NK-92 treated with Interleukin-12 subunit alpha and Interleukin-12 subunit beta, amount 100 ng/mL, for 24 hours (cell line): Measurements from ENCODE around the gene GPATCH2L.

Source experiments
- DNase-seq: peaks from one replicate; lab custom pipeline; 2025; lab: John Stamatoyannopoulos, UW

GPATCH2L gene

DNA sequence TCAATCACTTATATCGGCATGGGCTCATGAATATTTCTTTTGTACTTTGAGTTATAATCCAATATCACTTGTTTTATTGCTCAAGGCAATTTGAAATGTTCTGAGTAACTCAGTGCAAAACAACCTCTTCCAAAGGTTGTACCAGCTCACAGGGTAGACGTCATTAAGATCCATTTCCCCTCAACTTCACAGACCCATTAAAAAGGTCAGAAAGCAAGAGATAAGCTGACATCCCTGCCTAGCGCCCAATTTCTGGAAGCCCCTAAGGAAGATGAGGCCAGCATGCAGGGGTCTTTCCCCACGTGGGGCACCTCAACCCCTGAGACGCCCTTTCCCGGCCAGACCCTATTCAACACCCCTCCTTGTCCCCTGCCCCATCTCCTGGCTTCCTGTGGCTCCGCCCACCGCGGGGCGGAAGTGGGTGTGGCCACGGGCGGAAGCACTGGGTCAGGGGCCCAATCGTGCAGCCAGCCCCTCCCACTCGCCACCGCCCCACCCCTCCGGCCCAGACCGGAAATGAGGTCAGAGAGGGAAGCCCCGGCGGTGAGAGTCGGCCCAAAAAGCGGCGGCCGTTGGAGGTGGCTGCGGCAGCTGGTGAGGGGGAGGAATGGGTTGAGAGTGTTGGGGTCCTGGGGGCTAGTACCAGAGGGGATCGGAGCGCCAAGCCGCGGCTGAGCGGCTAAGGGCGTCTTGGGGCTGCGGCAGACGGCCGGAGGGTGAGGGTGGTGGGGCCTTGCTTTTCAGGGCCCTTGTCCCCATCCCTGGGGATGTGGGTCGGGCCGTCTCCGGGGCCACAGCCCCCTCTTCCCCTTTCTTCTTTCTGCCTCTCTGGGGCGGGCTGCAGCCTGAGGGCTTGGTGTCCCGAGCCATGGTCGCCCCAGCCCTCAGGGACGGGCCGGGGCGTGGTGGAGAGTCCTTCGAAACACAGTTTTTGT lies at the start of gene GPATCH2L:
Gene GPATCH2L, plus strand, starts transcription at position 525 of the 935 bp plus-strand sequence. CDS start 2,442 bp downstream, outside the sequence.
- peak; percentile 93 for DNase-seq

DNA sequence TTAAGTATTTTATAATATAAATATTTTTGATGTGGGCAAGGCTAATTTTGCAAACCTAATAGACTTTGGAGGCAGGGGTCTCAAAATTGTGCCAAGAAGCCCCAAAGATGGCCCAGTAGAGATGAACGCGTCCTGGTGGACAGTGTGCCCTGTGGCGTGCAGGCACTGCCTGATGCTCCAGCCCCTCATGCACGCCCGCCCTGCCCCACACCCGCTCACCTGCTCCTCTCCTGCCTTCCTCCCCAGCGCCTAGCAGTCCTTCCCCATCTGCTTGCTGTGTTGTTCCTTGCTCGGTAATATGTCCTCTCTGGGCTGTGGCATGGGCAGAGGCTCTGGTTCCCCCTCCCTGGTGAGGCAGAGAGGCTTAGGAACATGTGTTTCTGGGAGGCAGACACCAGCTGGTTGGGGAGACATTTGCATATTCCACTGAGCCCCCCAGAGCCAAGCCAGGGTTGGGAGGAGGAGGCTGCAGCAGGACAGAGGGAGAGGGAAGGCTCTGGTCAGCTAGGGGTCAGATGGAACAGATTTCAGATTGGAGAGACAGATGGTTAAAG lies 46.8 kb upstream of the GPATCH2L start:
- no peak for DNase-seq

DNA sequence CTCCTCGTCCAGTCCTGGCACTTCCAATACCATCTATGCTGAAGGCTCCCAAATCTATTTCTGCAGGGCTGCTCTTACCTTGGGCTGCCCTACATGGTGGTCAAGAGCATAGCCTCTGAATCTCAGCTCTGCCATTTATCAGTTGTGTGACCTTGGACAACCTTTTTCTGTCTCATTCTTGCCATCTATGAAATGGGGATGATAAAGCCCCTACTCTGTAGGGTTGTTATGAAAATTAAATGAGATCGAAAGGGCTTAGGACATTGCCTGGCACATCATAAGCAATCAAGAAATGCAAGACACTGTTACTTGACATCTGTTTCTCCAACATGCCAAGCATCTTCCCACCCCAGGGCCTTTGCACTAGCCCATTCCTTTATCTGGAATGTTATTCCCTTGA lies 45.5 kb upstream of the GPATCH2L start:
- DNase-seq: no peak

DNA sequence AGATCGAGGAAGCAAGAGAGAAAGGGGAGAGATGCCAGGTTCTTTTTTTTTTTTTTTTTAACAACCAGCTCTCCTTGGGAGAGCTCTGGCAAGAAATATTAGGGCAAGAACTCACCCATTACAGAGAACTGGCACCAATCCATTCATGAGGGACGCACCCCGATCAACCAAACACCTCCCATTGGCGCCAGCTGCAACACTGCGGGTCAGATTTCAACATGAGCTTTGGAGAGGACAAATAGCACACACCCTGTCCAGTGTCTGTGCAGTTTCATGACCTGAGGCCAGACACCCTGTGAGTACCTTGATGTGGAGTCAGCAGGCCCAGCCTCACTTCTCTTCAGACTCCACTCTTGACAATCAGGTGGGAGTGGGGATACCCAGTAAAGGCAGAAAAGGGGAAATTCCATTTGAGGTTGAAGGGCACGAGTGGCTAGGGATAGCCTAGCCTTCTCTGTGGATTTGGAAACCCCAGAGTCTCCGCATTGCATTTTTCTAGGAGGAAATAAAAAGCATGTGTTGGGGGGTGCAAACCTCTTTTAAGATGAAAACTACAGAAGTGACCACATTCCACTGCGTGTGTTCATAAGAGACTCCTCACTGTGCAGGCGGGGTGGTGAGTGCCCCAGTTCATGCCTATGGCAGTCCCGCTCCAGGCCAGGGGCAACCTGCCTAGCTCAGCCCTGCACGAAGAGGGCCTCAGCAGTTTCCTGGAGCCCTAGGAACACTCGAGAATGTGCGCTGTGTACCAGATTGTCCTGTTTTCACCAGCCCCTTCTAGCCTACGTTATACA lies 42.4 kb upstream of the GPATCH2L start:
- DNase-seq: no peak

DNA sequence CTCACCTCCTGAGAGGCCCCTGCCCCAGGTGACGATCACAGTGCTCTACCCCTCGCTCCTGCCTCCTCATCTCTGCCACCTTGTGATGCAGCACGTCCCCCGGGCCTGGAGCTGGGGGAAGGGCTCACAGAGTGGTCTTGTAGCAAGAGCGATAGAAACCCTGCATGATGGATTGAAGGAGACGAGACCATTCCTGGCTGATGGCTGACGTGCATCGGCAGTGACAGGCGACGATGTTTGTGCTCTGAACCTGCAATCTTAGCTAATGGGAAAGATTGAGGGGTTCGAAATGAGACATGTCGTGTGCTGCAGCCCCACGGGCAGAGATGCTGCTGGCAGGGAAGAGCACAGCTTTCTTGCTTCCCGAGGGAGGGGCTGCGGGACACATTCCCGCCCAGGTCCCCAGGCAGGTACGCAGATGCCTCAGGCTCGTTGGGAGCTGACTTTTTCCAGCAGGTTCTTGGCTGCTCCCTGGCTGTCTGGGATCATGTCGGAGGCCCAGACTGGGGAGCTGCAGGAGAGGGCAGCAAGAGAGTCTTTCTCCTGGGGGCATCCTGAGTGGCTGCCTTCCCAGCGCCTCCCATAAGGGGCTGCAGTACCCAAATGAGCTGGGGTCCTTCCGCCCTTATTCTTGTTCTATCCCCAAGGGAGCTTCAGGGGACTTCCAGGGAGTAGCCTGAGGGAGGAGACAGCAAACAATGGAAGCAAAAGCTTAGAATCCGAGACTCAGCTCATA lies 38.7 kb upstream of the GPATCH2L start:
- no peak for DNase-seq

DNA sequence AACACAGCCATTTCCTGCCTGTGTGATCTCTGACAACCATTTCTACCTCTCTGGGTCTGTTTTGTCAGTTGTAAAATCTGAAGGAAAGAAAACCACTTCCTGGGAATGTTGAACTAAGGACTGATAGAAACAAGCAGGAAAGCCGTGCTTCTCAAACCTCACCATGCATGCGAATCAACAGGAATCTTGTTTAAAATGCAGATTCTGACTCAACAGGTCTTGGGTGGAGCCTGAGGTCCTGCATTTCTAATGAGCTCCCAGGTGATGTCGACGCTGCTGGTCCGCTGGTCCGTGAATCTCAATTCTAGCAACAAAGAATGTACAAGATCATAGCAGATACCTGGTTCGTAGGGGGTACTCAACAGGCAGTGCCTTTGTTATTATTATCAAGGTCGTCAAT lies 38.0 kb upstream of the GPATCH2L start:
- DNase-seq: no peak

DNA sequence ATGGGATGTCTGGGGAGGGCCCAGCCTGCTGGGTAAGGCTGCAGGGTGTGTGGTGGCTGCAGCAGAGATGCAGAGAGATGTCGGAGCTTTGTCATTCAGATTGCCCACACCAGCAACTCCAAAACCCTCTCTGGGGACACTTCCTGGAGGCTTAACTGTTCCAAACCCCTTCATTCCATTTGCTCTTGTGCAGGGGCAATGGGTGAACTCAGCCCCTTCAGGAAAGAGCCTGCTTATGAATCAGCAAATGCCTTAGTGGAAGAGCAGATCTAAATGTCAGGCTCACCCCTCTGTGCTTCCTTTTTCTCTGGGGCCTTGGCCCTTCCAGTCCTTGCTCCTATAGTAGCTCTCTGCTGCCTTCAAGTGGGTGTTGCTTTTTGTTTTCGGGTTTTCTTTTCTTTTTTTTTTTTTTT lies 36.7 kb upstream of the GPATCH2L start:
- DNase-seq: no peak

DNA sequence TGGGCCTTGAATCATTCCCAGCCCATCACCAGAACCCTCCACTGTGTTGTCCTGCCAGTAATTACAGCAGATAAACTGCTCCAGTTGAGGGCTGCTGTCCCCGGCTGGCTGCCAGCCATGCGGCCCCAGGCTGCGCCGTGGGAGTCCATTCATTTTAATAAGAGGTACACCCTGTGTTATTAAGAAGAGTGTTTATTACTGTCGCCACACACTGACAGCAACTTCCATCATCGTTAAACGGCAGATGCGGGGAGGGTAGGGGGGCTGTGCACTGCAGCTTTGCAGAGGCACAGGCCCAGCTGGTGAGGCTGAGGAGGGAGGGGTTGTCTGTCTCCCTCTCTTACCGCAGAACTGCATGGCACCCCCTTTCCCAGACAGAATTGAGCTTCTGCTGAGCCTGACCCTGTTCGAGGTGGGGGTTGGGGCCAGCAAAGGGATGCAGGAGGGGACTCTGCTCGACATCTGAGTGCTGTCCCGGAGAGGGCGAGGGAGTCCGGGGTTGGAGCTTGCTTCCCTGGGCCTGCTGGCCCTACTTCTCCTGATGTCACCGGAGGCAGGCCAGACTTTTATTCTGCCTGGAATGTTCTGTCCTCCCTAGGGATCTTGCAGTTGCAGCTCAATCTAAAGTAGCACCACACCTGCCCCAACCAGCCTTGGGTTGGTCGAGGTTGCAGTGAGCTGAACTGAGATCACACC lies 33.8 kb upstream of the GPATCH2L start:
- no peak for DNase-seq

DNA sequence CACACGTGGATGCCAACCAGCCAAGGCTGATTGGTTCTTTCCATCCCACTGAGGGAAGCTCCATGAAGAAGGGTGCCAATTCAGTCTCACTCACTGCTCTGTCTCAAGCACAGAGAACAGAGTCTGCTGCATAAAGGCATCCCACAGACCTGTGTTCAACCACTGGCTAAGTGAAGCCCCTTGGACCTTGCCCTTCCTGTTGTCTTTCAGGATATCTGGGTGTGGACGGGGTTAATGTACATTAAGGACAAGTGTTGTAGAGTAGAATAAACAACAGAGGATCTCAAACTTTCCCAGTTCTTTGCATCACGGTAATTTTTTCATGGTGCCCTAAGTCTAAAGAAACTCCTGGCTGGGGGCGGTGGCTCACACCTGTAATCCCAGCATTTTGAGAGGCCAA lies 33.1 kb upstream of the GPATCH2L start:
- DNase-seq: no peak

DNA sequence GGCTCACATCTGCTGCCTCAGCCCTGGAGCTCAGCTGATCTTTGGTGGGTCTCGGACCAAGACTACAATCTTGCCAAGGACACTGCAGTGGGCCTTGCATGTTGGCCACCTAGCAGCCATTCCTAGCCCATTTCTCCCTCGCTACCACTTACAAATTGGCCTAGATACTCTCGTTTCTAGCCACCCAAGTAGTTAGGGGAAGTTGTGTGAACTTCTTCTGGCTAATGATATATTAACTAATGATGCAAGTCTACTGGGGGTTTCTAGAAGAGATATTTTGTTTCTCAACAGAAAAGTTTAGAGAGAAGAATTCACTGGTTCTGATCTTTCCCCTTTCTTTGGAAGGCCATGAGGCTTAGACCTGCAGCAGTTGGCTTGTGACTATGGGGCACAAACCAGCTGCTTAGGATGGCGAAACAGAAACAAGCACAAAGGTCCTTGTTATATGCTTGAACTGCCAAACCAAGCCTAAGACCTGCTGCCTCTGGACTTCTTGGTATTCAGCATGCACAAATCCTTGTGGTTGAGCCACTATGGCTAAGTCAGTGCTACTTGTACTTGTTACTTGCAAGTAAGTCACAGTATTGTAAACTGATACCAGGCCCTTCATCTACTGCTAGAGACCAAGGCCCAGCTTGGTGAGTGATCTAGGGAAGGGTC lies 30.5 kb upstream of the GPATCH2L start:
- DNase-seq: no peak

DNA sequence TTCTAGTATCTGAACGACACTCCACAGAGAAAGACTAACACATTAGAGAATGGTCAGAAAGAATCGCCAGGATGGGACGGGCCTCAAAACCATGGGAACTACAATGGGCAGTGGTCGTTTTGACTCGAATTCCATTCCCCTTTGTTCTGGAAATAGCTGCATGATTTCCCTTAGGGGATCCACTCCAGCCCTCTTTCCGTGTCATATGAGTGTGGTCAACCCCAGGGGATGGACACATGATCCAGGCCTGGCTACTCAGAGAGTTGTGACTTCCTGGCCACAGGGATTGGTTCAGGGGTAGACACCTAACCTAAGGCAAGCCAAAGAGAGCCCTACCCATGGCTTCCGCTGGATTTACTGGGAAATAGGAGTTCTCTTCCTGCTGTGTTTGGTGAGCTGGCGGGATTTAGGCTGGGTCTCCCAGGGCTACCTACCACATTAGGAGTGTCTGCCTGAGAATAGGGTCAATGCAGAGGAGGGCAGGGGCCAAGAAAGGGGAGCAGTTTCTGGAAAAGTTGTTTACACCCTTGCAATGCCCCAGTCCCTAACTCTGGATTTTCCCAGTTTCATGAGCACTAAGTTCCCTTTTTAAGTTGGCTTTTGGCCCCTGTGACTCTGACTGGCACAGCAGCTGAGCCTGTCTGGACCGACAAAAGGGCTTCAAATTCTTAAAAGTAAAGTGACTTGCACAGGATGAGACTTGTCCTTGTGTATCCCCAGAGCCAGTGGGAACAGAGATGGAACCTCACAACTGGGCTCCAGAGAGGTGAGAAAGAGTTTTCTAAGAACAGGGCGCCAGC lies 28.1 kb upstream of the GPATCH2L start:
- DNase-seq: no peak

DNA sequence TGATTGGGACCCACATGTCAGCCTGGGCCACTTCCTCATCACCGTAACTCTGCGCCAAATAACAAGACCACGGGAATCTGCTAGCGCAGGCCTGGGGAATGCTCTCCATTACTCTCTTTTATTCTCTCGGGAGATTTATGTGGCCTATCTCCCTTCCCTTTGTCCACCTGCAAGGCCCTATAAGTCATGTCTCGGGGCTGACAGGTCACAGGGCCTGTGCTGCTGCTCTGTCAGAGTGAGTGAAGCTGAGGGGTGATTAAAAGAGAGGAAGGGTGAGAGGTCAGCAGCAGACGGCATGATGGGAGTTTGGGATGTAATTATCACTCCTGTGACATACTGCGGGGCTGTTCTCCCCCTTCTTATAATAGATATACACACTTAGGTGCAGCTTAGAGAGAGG lies 26.2 kb upstream of the GPATCH2L start:
- no peak for DNase-seq

DNA sequence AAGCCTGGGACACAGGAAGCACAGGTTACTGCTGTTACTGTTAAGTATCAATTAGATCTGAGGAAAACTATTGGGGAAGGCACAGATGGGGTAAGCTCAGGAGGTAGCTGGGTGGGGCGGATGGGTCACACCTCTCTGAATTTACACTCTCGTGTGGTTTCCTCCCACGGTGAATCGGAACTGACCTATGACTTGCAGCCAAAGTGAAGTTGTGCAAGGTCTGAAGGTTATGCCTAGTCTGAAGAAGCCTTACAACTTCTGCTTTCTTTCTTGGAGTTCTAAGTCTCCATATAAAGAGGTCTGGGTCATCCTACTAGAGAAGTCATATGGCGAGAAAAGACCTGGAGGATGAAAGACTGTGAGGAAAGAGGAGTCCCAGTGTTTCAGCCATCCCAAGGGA lies 25.6 kb upstream of the GPATCH2L start:
- no peak for DNase-seq

DNA sequence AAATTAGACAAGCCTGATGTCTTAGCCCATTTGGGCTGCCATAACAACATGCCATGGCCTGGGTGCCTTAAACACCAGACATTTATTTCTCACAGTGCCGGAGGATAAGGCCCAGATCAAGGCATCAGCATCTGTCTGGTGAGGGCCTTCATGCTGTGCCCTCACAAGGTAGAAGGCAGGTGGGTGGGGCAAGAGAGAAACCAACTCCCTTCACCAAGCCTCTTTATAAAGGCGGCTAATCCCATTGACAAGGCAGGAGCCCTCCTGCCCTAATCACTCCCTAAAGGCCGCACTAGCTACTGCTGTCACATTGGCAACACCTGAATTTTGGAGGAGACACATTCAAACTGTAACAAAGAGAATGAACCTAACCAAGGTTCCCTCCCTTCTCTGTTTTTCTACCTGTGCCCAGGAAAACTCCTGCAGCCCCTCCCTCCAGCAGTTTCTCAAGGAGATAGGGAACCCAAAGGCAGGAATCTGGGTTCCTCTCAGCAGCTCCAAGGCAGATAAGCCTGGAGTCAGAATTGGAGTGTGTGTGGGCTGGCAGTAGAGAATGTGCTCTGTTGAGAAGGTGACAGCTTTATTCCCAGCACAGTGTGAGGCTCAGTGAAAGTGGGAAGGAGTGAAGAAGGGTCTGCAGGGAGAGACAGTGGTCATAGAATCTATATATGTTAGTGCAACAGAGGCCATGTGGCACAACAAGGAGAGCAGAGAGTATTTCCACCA lies 21.7 kb upstream of the GPATCH2L start:
- DNase-seq: no peak

DNA sequence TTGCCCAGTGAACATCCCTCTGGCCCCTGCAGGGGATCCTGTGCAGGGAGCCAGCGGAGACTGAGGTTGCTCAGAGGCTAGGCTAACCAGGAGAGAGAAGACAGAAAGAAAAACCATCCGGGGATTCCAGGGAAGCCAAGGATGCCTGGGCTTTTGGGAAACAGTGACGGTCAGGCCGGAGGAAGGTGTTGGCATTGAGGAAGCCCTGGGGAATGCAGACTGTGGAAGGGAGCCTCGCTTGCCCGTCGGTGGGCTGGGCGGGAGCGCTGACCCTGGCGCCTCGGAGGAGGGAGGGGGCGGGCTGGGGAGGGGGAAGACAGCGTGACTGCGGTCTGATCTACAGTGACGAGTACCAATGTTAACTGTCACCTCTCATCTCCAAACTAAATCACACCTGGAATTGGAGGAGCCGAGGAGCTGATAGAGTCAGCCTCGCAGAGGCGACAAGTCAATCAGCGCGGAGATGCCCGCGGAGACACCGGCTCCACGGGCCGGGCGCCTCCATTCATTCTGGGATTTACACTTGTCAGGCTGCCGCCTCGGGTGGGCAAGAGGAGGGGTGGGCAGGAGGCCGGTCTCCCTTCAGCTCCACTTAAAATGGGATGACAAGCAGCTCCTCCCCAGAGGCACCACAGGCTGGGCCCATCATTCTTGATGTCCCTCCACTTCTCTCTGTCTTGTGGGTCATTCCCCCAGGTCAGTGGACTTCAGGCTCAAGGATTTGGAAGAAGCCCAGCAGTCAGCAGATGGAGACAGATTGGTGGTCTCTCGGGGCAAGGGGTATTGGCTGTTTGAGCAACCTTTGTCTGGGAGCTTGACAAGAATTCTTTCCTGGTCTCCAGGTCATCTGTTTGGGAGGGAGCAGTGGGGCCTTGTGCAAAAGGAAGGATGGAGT lies 20.4 kb upstream of the GPATCH2L start:
- DNase-seq: no peak

DNA sequence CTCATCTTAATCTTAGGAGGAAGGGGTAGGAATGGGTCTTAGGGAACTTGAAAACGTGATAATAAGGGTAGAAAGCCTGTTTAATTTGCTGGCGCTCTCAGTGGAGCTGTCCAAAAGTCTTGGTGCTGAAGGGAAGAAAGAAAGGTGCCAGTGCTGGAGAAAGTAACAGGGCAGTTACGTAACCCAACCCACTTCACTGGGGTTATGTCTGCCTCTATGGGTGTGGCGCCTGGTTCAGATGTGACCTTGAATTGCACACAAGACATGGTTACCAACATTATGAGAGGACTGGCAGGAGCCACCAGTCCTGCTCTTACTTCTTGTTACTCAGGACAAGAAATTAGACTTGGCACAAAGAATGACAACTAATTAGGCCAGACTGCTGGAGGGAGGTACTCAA lies 18.6 kb upstream of the GPATCH2L start:
- DNase-seq: no peak

DNA sequence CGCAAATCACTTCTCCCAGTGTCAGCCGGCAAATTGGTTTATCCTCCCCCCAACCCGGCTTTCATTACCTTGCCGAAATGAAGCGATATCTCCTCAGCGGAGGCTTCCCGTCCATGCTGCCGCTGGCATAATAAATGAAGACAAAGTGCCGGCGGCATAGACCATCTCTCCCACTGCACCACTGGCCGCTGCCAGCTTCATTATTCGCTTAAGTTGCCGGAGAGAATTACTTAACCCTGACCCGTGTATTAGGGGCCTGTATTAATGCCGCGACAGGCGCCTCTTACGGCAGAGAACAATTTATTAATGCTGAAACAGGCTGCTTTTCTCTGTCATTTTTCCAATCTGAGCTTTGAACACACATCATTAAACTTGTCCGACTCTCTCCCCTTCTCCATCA lies 17.5 kb upstream of the GPATCH2L start:
- no peak for DNase-seq

DNA sequence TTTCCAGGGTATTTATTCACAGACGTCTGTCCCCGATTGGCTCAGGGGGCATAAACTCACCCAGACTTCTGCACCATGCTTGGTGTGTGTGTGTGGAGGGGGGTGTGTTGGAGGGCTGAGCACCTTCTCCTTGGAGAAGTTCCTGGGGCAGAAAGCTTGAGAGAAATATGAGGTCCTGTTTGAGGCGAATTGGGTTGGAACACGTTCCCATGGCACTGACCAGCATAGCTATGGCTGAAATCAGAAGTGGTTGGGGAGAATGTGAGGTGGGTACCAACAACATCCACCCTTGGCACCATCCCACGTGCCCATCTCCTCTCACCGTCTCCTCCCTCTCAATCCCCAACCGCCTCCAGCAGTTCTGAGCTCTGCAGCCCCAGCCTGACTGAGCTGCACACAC lies 16.0 kb upstream of the GPATCH2L start:
- DNase-seq: no peak
